GM19397 (cell line): Measurements from ENCODE around the gene NCAPH2.
A peak's percentile ranks its signal among the peaks of the same experiment; 100 is the strongest.
"Not testable (repeated sequence)": the region's sequence is repeated elsewhere in the genome, so short reads cannot be mapped to it uniquely, and the experiment has no call there.

Experiments used
- ATAC-seq: cut with Tn5 transposase; IDR thresholded peaks from one replicate; pipeline ENCODE4 v1.9.1; 2021; ENCODE audit warnings: mild to moderate bottlenecking, moderate library complexity; ENCODE audit not compliant: unreplicated experiment

Gene NCAPH2

DNA sequence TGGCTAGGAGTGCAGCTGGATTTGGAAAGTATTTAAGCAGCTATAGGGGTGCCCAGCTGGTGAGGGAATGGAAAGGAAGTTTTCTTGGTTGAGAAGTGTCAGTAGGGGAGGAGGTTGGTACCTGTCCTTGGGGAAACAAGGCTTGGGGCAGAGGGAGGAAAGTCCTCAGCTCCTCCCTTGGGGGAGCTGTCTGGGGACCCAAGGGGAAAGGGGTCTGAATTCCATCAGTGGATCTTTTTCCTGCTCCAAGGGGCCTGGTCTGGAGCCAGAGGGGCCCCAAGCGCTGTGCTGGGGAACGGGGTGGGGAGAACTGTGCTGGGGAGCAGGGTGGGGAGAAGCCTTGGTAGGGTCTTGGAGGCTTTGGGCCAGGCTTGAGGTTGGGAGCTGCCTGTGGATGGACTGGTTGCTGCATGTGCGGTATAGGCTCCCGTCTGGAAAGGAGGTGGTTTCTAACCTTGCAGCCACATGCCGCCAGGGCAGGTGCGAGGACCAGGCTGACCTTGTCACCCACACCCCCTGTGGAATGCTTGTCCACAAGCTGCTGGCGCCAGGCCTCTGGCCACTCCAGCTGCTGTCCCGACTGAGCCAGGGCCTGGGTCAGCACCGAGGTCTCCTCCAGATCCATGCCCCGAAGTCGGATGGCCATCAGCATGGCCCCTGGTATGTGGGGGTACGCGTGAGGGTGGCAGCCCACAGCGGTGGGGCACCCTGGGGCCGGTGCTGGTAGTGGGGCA is 20.8 kb downstream of the NCAPH2 start:
- no peak for ATAC-seq

DNA sequence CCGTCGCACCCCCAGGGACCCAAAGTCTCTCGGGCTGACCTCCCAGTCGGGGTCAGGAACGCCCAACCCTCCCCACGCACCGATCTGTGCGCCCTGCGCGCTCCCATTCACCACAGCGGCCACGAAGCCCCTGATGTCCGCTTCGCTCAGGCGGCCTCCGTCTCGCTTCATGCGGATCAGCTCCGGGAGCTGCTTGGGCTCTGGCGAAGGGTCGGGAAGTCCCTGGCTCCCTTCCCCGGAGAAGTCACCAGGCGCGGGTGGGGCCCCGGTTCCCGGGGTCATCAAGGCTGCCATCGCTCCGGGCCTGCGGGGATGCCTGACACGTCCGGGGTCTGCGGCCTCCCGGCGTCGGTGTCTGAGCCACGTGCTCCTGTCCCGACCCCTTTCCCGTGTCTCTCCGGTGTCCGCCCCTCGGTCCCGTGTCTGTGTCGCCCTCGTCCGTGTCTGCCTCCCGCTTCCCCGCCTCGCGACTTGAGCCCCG is 21.4 kb downstream of the NCAPH2 start:
- no peak for ATAC-seq

DNA sequence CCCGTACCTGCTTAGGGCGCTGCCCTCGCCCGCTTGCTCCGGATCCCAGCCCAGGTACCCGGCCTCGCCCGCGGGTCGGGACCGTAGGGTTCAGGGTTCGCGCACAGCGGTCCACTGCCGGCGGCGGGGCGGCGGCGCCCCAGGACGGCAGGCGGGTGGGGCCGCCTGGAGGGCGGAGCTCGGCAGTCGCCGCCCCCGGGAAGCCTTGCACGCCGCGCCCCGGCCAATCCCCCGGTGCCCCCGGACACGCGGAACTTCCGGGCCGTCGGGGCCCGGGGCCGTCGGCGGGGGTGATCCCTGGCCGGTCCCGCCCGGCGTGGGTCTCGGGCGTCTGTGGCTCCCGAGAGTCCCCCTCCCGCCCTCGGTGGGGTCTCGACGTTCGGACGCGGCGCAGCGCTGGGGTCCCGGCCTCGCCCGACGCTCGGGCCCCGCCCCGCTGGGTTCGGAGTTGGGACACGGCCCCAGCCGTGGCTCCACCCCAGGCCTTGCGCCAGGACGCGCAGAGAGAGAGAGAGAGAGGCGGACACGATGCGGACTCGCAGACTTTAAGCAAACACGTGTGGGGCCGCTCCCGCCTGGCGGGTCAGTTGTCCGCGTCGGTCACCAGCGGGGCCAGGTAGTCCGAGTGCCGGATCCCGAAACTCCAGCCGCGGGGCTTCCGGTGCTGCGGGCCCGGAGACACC is 22.0 kb downstream of the NCAPH2 start, which contains the start of gene TYMP:
TYMP (minus strand) TSS at position 116 of the 683 bp plus-strand sequence. CDS start 303 bp downstream, outside the sequence.
- ATAC-seq, result peak; percentile 24

DNA sequence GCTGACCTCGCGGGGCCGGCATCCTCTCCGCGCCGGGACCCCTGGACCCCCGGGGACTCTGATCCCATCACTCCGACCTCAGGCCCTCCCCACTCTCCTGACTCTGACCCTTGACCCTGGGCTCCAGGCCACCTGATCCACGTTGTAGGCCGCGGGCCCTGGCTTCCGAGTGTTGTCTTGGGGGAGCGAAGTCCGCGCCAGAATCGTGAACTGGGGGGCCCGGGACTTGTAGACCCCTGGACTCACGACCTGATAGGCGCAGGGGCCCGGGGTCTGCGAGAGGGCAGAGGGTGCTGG is 22.5 kb downstream of the NCAPH2 start:
- ATAC-seq, result no peak

DNA sequence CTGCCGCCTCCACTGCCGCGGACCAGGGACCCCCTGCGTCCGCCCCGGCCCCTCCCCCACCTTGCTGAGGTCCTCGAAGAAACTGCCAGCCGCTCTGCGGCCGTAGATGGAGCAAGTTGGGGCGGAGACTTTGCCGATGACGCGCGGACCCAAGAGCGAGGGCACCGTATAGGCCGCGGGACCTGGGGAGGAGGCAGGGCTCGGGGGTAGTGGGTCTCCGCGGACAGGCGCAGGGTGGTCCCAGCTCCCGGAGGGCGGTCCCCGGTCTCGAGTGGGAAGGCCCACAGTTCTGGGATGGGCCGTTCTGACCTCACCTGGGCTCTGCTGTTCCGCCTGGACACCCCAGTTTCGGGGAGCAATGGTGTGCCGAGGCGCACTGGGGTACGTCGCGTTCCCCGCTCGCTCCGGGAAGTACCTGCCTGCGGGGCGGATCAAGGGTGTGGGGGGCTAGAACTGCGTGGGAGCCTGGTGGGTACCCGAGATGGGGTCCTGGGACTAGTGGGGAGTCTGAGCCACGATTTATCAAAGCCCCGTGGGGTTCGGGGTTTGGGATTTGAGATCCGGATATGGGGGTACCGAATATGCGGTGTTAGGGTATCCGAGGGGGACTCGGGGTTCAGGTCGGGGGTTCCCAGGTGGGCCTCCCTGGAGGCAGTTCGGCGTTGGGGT is 23.0 kb downstream of the NCAPH2 start:
- ATAC-seq, result no peak

DNA sequence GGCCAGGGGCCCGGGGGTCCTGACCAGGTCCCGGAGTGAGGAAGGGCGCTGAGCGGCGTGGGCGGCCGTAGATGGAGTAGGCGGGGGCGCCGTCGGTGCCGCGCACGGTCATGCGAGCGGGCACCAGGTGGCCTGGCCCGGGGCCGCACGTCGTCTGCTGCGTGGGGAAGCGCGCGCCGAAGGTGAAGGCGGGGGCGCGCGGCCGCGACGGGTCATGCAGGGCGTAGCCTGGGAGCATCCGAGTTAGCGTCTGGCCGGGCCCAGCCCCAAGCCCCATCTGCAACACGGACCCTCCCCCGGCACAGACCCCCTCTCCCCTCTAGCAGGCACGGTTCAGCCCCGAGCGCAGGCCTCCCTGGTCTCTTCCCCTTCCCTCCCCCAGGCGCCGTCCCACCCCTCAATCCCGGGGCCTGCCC is 23.5 kb downstream of the NCAPH2 start:
- ATAC-seq, result no peak

DNA sequence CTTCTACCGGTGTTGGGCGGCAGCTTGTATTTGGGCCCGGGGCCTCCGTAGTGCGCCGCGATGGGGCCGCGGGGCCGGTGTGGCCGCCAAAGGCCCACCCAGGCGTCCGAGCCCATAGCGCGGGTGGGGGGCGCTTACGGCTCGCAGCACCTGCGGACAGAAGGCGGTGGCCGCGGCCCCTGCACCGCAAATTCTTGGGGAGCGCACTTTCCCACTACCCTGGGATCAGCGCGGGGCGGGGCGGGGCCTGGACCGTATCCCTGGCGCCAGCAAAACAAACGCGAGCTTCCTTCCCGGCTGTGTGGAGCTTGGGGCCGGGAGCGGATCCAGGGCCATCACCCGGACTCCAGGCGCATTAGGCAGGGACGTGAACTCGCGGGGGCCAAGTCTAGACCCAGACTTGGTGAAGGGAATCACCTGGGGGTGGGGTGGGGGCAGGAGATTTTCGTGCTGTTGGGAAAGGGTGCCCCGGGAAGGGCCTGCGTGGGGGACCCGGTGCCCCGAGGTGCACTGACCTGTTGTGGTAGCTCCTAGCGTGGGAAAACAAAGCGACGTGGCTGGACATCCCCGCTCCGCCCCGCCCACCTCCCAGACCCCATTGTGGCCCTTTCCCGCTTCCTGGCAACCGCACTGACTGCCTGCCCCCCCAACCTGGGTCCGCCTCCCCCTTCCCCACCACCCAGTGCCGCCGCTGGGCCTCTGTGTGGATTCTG is 24.1 kb downstream of the NCAPH2 start:
- ATAC-seq, result no peak

DNA sequence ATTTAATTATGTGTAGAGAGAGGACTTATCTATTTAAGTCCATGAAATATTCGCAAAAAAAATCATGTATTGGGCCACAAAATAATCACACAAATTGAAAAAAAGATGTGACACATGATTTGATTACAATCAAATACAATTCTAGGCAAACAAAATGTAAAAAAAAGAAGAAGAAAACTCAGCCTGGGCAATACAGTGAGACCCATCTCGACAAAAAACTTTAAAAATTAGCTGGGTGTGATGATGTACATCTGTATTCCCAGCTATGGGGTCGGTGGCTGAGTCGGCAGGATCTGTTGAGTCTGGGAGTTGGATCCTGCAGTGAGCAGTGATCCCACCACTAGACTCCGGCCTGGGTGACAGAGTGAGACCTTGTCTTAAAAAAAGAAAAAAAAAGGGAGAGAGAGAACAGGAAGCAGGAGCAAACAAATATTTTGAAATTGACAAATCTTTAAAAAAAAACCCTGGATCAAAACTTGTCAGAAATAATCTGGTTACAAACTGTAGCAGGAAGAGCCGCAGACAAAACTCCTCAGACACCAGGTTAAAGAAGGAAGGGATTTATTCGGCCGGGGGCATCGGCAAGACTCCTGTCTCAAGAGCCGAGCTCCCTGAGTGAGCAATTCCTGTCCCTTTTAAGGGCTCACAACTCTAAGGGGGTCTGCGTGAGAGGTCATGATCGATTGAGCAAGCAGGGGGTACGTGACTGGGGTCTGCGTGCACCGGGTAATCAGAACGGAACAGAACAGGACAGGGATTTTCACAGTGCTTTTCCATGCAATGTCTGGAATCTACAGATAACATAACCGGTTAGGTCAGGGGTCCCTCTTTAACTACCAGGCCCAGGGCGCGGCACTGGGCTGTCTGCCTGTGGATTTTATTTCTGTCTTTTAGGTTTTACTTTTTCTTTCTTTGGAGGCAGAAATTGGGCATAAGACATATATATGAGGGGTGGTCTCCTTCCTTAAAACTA is 25.1 kb downstream of the NCAPH2 start:
- ATAC-seq, result no peak

DNA sequence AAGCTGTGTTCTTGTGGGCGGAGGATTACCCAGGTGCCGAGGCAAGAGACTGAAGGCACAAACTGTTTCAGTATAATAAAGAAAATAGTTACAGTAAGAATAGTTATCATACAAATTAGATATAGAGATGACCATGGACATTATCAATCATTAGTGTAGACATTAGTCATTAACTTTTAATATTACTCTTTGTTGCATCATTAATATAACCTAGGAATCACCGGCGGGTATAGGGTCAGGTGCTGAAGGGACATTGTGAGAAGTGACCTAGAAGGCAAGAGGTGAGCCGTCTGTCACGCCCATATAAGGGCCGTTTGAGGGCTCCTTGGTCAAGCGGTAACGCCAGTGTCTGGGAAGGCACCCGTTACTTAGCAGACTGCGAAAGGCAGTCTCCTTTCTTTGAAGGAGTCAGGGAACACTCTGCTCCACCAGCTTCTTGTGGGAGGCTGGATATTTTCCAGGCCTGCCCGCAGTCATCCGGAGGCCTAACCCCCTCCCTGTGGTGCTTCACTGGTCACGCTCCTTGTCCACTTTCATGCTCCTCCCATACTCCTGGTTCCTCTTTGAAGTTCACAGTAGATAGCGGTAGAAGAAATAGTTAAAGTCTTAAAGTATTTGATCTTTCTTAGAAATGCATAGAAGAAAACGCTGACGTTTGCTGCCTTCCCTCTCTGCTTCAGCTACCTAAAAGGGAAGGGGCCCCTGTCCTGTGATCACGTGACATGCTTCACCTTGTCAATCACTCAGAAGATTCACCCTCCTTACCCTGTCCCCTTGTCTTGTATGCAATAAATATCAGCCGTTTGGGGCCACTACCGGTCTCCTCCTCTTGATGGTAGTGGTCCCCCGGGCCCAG is 26.1 kb downstream of the NCAPH2 start:
- ATAC-seq, result not testable (repeated sequence)

DNA sequence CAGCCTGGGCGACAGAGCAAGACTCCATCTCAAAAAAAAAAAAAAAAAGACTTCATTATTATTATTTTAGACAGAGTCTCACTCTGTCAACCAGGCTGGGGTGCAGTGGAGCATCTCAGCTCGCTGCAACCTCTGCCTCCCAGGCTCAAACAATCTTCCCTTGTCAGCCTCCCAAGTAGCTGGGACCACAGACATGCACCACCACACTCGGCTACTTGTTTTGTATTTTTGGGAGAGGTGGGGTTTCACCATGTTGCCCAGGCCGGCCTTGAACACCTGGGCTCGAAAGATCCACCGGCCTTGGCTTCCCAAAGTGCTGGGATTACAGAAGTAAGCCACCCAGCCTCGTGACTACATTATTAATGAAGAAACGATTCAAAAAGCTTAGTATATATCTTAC is 27.1 kb downstream of the NCAPH2 start:
- no peak for ATAC-seq

DNA sequence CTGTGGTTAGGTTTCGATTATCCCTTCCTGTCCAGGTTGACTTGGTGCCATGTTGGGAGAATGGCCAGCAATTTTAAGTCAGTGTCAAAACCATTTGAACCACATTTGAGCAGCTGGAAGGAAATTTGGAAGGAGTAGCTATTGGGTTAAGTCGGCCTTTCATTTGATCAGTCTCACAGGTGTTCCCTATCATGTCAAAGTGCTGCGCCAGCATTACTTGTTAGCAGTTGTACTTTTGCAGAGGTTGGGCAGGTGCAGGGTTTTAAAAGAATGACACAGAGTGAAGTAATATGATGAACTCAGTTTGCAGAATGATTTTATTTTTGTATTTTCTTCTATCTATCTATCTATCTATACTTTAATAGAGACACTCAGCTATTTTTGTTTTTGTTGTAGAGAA is 28.2 kb downstream of the NCAPH2 start:
- ATAC-seq, result no peak

DNA sequence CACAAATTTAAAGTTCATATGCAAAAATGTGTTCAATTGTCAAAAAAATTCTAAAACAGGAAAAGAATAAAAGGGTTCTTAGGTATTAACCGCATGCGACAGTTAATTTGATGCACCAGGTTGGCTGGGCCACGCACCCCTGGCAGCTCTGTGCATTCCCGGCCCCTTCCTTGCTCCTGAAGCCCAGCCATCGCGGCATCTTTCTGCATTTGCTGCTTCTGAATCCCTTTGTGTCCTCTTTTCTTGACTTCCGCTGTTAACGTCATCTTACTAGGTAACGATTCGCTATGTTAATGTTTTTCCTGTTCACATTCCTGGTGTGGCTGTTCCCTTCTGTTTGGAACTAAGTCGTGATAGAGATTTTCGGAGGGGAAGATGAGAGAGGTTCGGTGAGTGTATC is 29.7 kb downstream of the NCAPH2 start:
- ATAC-seq, result no peak

DNA sequence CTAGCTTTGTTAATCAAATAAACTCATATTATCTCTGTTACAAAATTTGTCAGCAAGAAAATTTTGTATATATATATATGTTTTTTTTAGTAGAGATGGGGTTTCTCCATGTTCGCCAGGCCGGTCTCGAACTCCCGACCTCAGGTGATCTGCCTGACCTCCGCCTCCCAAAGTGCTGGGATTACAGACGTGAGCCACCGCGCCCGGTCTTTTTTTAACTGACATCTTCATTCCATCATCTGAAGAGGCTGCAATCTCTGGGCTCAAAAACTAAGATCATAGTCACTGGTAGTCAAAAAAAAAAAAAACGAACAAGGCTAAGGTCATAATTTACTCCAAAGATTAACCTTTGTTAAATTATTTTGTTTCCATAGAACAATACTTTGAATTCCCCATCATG is 32.4 kb downstream of the NCAPH2 start:
- no peak for ATAC-seq

DNA sequence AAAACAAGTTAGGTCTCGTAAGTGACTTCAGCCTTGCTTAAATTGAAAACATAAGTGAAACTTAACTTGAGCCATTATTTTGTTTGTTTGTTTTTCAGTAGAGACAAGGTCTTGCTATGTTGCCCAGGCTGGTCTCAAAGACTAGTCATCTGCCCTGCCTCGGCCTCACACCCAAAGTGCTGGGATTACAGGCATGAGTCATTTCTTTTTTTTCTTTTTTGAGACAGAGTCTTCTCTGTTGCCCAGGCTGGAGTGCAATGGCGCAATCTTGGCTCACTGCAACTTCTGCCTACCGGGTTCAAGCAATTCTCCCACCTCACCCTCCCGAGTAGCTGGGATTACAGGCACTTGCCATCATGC is 33.6 kb downstream of the NCAPH2 start:
- not testable (repeated sequence) for ATAC-seq

DNA sequence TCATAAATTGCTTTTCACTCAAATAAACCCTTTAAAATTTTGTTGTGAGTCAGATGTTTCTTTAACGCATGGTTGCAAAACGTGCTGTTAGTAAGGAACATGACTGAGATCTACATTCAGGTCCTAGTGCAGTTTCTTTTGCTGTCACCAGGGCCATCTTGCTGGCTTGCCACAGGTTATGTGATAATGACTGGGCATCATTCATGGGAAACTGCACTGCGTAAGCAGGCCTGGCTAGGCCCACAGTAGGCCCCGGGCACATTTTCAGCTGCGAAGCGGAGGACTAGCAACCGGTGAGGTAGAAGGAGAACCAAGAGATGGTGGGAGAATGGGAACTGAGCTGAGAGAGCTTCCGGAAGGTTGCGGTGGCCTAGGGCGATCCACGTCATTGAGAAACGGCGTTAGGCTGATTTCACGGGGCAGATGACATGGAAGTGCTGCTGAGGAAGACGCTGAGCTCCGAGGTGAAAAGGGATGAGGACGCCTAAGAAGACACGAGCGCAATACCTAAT is 34.4 kb downstream of the NCAPH2 start:
- ATAC-seq, result no peak

DNA sequence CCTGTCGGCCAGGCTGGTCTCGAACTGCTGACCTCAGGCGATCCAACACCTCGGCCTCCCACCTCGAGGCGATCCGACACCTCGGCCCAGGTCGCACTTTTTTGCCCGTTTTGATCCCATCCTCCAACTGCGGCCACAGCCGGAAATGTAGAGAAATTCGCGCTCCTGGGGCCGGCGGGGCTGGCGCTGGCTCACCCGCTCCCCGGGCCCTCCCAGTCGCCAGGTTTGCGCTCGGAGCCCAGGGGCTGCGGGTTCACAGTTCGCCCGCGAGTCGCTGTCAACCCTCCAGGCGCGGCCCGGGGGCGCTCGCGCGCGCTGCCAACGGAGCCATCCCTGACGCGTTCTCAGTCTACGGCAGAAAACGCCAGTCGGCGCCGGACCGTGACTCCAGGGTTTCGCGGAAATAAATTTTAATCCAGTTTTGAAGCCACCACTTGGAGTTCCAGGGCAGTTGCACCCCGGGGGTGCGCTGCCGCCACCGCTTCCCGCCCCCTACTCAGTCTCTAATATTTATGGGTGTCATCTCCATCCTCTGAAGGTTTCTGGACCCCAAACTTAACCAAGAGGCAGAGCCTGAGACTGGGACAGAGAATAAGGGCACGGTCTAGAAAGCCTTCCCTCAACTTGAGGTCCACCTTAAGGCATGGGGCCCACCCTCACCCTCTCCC is 36.2 kb downstream of the NCAPH2 start:
- ATAC-seq, result no peak

DNA sequence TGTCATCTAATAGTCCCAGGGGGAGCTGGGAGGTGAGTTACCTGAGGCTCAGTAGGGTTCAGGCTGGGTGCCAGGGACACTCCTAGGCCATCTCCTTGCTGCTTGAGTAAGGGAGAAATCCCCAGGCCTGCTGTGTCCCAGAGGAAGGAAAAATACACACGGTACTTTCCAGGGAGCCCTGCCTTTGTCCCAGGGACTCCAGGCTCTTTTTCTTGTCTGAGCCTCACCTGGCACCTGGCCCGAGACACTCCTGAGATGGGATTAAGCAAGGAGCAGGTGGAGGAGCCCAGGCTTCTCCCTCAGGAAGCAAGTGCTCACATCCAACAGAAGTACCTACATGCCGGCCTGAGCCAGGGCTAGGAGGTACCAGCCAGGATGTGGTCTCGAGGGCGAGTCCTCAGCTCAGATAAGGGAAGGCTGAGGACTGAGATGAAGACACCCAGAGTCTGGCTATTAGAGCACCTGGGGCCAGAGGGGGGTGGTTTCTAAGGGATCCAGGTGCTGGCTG is 36.8 kb downstream of the NCAPH2 start:
- no peak for ATAC-seq
